Ascending aorta (tissue), 2 donors: ENCODE measurements around the gene MAML2. TPM values are rescaled to one million over a fixed set of nuclear protein-coding genes. Genes with fewer than 3 reads are reported as not detected.

Source experiments
- DNase-seq, 2 donors: peaks; one replicate each; pipeline ENCODE4 v3.0.0-alpha.2; 2019; ENCODE audit warnings: low spot score in 2 of 2
- H3K27ac ChIP-seq, 2 donors: fragments of 200-600 bp; sonication (generic); one replicate each; pipeline ENCODE4 v1.5.1; 2016 to 2017; ENCODE audit warnings: mild to moderate bottlenecking in 1 of 2
- H3K27me3 ChIP-seq: fragments of 200-600 bp; sonication (generic); one replicate; pipeline ENCODE4 v1.5.1; 2017
- H3K36me3 ChIP-seq, 2 donors: fragments of 200-600 bp; sonication (generic); one replicate each; pipeline ENCODE4 v1.5.1; 2016
- H3K4me1 ChIP-seq, 2 donors: fragments of 200-600 bp; sonication (generic); one replicate each; pipeline ENCODE4 v1.5.1; 2016 to 2017; ENCODE audit warnings: mild to moderate bottlenecking in 1 of 2
- H3K4me3 ChIP-seq, 2 donors: fragments of 200-600 bp; sonication (generic); one replicate each; pipeline ENCODE4 v1.5.1; 2016 to 2017; ENCODE audit warnings: mild to moderate bottlenecking in 1 of 2
- H3K9me3 ChIP-seq, 2 donors: fragments of 200-600 bp; sonication (generic); one replicate each; pipeline ENCODE4 v1.5.1; 2016
- intact Hi-C: fragments of 100-400 bp; cut with DNase I; formaldehyde crosslinking; loops from one replicate; pipeline ENCODE4 v1.15.1; 2023
- total RNA-seq: library from RNA; depleted of rRNA; stranded (reverse); fragments of >200 nt; gene quantifications from one replicate; pipeline ENCODE4 v1.1.0, GENCODE V29; 2016
- TF ChIP-seq, protein P1 (sequence below), 3 experiments: fragments of 200-600 bp in 2 of 3; fragments of 450-650 bp in 1 of 3; sonication (generic) in 2 of 3; IDR thresholded peaks; one replicate each; pipeline ENCODE4 v1.5.1; 2016 to 2019; ENCODE audit warnings: antibody characterized with exemption in 3 of 3, mild to moderate bottlenecking in 1 of 3, moderate library complexity in 1 of 3

The MAML2 gene
- total RNA-seq, 1 donor from 2014 or later = 13.2 TPM

GRCh38 chr11:96097844-96098421 lies 245.1 kb downstream of the MAML2 start:
- TF ChIP-seq, protein P1, sequence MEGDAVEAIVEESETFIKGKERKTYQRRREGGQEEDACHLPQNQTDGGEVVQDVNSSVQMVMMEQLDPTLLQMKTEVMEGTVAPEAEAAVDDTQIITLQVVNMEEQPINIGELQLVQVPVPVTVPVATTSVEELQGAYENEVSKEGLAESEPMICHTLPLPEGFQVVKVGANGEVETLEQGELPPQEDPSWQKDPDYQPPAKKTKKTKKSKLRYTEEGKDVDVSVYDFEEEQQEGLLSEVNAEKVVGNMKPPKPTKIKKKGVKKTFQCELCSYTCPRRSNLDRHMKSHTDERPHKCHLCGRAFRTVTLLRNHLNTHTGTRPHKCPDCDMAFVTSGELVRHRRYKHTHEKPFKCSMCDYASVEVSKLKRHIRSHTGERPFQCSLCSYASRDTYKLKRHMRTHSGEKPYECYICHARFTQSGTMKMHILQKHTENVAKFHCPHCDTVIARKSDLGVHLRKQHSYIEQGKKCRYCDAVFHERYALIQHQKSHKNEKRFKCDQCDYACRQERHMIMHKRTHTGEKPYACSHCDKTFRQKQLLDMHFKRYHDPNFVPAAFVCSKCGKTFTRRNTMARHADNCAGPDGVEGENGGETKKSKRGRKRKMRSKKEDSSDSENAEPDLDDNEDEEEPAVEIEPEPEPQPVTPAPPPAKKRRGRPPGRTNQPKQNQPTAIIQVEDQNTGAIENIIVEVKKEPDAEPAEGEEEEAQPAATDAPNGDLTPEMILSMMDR (IDR thresholded peaks at IDR 0.05) = no peak
- no peaks in the 10 kb centered on the region for H3K9me3 ChIP-seq
- intact Hi-C loops = no loop called here
- H3K4me1 ChIP-seq = peaks cover 14 to 15% of the 10 kb centered on the region in 2 donors
- H3K4me3 ChIP-seq = peak overlapping the region in 1 of 2 donors; percentile 38
- no peaks in the 10 kb centered on the region for H3K27me3 ChIP-seq
- peak overlapping the region in 1 of 2 donors; percentile 65 for H3K27ac ChIP-seq
- DNase-seq = no peak
- H3K36me3 ChIP-seq = peaks cover 0 to under 1% of the 10 kb centered on the region in 2 donors

DNA sequence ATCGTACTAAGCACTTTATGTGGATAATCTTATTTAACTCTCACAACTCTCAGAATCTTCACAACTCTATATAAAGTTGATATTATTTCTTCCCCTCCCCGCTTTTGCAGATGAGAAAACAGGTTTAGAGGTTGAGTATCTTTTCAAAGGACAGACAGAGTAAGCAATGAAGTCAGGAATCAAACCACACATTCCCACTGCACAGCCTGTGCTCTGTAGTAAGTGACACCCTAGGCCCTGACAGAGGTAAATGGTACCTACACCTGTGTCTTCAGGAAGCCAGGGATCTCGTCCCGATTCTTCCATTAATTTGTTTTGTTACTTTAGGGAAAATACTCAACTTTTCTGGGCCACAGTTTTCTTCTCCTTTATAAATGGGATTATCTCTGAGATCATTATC lies 246.6 kb downstream of the MAML2 start:
- Histone ChIP-seq H3K4me1 (peaks cover 14% of the 10 kb centered on the region in 2 donors), H3K4me3 (no peak overlapping the region), H3K9me3 (no peaks in the 10 kb centered on the region), H3K27ac (no peak overlapping the region), H3K36me3 (peaks cover 2 to 14% of the 10 kb centered on the region in 2 donors), H3K27me3 (no peaks in the 10 kb centered on the region)
- no peak for DNase-seq
- intact Hi-C loops = no loop called here
- TF ChIP-seq, protein P1 (IDR thresholded peaks at IDR 0.05) = no peak

GRCh38 chr11:96095884-96096303 lies 247.1 kb downstream of the MAML2 start:
- Histone ChIP-seq H3K4me3 (no peak overlapping the region), H3K27ac (no peak overlapping the region), H3K36me3 (peaks cover 2 to 14% of the 10 kb centered on the region in 2 donors), H3K4me1 (peaks cover 14% of the 10 kb centered on the region in 2 donors), H3K27me3 (no peaks in the 10 kb centered on the region), H3K9me3 (no peaks in the 10 kb centered on the region)
- intact Hi-C loops = no loop called here
- TF ChIP-seq, protein P1 (IDR thresholded peaks at IDR 0.05) = no peak
- no peak for DNase-seq

DNA sequence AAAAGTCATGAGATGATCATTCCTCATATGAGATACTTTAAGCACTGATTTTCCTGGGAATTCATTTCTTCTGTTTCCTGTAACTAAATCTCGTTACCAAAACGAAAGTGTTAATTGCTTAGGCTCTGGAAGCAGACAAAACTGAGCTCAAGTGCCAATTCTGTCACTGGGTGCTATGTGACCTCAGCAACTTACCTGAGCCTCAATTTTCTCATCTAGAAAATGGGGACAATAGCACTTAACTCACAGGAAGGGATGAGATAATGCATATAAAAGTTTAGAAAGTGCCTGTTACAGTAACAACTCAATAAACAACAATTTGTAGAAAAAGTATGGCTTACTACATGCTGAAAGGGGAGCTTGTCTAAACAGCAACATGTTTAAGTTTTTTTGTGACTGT lies 248.8 kb downstream of the MAML2 start:
- Histone ChIP-seq H3K4me1 (peaks cover 13 to 21% of the 10 kb centered on the region in 2 donors), H3K9me3 (no peaks in the 10 kb centered on the region), H3K4me3 (no peak overlapping the region), H3K27ac (no peak overlapping the region), H3K36me3 (peaks cover 2 to 14% of the 10 kb centered on the region in 2 donors), H3K27me3 (no peaks in the 10 kb centered on the region)
- DNase-seq = no peak
- TF ChIP-seq, protein P1 (IDR thresholded peaks at IDR 0.05) = no peak
- intact Hi-C loops = no loop called here

DNA sequence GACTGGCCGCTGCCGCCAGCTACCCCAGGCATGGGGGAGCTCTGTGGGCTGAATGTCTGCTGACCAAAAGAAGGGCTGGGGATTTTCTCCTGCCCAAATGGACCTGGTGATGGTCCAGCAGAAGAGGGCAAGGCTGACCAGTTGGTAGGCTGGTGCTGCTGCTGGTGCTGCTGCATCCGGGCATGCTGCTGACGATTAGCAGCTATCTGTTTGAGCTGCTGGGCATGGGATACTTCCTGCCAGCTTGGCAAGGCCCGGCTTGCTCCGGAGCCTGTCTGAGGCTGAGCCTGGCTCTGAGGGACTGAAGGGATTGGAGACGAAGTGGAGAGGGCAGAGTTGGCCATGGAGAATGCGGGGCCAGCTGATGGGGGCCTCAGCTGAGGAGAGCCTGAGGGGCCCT lies 250.5 kb downstream of the MAML2 start:
- Histone ChIP-seq H3K4me1 (peaks cover 0 to 10% of the 10 kb centered on the region in 2 donors), H3K4me3 (no peak overlapping the region), H3K9me3 (no peaks in the 10 kb centered on the region), H3K36me3 (peaks cover 2 to 14% of the 10 kb centered on the region in 2 donors), H3K27me3 (no peaks in the 10 kb centered on the region), H3K27ac (peak overlapping the region in 1 of 2 donors; percentile 8)
- intact Hi-C loops = no loop called here
- TF ChIP-seq, protein P1 (IDR thresholded peaks at IDR 0.05) = no peak
- DNase-seq = no peak
